T-helper 1 cell treated with Interleukin-12 subunit alpha and Interleukin-12 subunit beta and Interleukin-4 antibody, amounts not matched to agents 30 μg/mL and 1 μg/mL, for 36 hours (primary cell): ENCODE data around the gene ZBTB7B.
A peak's percentile ranks its signal among the peaks of the same experiment; 100 is the strongest.

Experiments used
- H3K27ac Mint-ChIP-seq: one replicate; pipeline ENCODE4 v1.8.0; 2021; ENCODE audit warnings: mild to moderate bottlenecking, mixed read lengths
- H3K27me3 Mint-ChIP-seq: one replicate; pipeline ENCODE4 v1.8.0; 2021; ENCODE audit warnings: low read depth, mixed read lengths
- H3K36me3 Mint-ChIP-seq: one replicate; pipeline ENCODE4 v1.8.0; 2021; ENCODE audit warnings: low read depth, mixed read lengths
- H3K4me1 Mint-ChIP-seq: one replicate; pipeline ENCODE4 v1.8.0; 2021; ENCODE audit warnings: low read depth, mixed read lengths
- H3K4me3 Mint-ChIP-seq: one replicate; pipeline ENCODE4 v1.8.0; 2021; ENCODE audit warnings: mild to moderate bottlenecking, moderate library complexity, mixed read lengths
- H3K9me3 Mint-ChIP-seq: one replicate; pipeline ENCODE4 v1.8.0; 2021; ENCODE audit warnings: mixed read lengths

Gene ZBTB7B

DNA sequence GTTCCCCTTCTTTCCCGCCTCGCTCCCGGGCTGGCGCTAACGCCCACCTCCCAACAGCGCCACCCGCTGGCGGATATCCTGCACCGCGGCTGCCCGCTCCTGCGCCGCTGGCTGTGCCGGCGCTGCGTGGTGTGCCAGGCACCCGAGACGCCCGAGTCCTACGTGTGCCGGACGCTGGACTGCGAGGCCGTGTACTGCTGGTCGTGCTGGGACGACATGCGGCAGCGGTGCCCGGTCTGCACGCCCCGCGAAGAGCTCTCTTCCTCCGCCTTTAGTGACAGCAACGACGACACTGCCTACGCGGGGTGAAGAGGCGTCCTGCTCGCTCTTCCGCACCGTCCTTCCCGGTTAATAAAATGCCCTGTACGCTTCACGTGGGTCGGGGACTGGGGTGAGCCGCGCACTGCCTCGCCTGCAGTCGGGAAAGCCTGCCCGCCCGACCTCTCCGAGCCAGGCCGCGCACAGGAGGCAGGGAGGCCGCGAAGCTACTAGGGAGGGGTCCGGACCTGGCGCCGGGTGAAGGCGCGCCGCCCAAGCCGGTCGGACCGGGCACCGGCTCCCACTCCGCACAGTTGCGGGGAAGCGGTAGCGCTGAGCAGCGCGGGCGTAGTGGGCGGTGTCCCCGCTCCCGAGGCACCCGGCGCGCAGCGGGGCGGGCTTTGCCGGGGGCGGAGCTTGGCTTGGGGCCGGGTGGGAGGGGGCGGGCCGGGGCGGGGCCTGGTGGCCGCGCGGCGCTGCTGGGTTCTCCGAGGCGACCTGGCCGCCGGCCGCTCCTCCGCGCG, 48.1 kb downstream of the ZBTB7B start, which contains the start of gene ADAM15:
TSS of gene ADAM15 (plus strand) at position 757 of the 782 bp plus-strand sequence. CDS start 71 bp downstream, outside the sequence.
- peaks cover 2% of the 10 kb centered on the region for H3K36me3 Mint-ChIP-seq
- H3K27ac Mint-ChIP-seq, result peak within 1 kb of the TSS; percentile 78
- H3K4me3 Mint-ChIP-seq, result peak within 1 kb of the TSS; percentile 85
- no peaks in the 10 kb centered on the region for H3K9me3 Mint-ChIP-seq
- no peaks in the 10 kb centered on the region for H3K27me3 Mint-ChIP-seq
- peaks cover 25% of the 10 kb centered on the region for H3K4me1 Mint-ChIP-seq

DNA sequence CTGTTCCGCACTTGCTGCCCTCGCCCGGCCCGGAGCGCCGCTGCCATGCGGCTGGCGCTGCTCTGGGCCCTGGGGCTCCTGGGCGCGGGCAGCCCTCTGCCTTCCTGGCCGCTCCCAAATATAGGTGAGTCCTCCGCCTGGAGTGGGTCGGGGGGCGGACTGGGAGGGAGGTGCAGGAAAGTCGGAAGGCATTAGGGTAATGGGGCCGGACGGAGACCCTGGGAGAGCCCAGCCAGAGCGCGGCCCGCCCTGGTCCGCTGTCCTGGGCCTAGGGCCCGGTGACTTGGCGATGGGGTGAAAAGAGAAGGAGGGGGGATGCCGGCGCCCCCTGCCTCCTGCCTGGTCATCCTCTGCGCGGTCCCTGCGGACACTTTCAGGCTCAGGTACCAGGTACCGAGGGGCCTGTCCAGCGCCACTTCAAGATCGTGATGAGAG, 48.8 kb downstream of the ZBTB7B start:
- Mint-ChIP-seq H3K4me3 (peak overlapping the region; percentile 85), H3K4me1 (peaks cover 25% of the 10 kb centered on the region), H3K27me3 (no peaks in the 10 kb centered on the region), H3K27ac (no peak overlapping the region), H3K36me3 (peaks cover 4% of the 10 kb centered on the region), H3K9me3 (no peaks in the 10 kb centered on the region)

DNA sequence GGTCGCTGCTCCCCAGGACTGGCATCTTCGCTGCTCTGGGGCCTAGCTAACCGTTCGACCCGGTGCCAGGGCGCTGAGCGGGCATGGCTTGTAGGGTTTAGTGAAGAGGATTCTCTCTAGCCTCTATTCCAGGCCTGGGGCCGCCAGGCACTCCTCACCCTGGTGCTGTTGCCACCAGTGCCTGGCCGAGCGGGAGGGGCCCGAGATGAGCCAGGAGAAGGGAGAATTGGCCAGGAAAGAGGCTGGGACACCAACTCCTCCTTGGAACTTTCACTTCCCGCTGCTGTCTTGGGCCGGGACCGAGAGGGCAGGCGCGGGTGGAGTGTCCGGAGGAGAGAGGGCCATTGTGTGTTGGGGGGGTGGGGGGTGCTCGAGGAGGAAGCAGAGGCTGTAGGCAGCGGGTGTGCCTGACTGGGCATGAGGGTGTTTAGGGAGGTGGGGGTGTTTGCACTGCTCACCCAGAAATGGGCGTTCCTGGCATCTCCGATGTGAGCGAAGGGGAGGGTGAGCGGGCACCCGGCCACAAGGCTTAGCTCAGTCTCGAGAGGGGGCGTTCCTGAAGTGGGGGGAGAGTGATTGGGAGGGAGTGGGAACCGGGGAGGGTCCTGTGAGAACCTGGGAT, 49.3 kb downstream of the ZBTB7B start:
- H3K27me3 Mint-ChIP-seq, result no peaks in the 10 kb centered on the region
- peak overlapping the region; percentile 78 for H3K27ac Mint-ChIP-seq
- no peaks in the 10 kb centered on the region for H3K9me3 Mint-ChIP-seq
- H3K4me3 Mint-ChIP-seq, result peak overlapping the region; percentile 85
- H3K4me1 Mint-ChIP-seq, result peaks cover 25% of the 10 kb centered on the region
- peaks cover 4% of the 10 kb centered on the region for H3K36me3 Mint-ChIP-seq

- peaks cover 25% of the 10 kb centered on the region for H3K4me1 Mint-ChIP-seq
These were observed 50.1 kb downstream of the ZBTB7B start for GRCh38 chr1:155052439-155053395.

DNA sequence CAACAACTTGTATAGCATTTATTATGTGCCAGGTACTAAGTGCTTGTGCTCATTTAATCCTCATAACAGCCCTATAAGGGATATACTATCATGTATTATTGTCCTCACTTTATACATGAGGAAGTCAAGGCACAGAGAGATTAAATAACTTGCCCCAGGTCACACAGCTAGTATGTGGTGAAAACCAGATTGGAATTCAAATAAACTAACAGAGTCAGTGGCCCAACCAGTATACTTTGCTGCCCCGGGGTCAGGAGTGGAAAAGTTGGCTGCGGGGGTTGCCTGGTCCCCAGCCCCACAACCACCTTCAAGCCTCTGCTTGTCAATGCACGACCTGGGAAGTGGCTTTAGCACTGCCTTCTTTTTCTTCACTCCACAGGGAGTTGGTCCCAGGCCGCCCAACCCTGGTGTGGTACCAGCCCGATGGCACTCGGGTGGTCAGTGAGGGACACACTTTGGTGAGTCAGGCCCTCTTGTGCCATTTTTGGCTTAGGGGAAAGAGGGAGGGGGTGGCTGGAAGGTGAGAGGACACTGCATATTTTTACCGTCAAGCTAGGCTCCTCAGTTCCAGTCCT, 51.0 kb downstream of the ZBTB7B start:
- Mint-ChIP-seq H3K27me3 (no peaks in the 10 kb centered on the region), H3K36me3 (peaks cover 8% of the 10 kb centered on the region), H3K27ac (peak overlapping the region; percentile 32), H3K4me1 (peaks cover 25% of the 10 kb centered on the region), H3K9me3 (no peaks in the 10 kb centered on the region), H3K4me3 (peak overlapping the region; percentile 85)

More at GRCh38 chr1:155052439-155053395, 50.1 kb downstream of the ZBTB7B start:
- H3K4me3 Mint-ChIP-seq, result peak overlapping the region; percentile 85
- H3K27ac Mint-ChIP-seq, result peak overlapping the region; percentile 78
- H3K36me3 Mint-ChIP-seq, result peaks cover 8% of the 10 kb centered on the region
- H3K9me3 Mint-ChIP-seq, result no peaks in the 10 kb centered on the region
- no peaks in the 10 kb centered on the region for H3K27me3 Mint-ChIP-seq

GRCh38 chr1:155057104-155057503, 54.5 kb downstream of the ZBTB7B start:
- H3K4me1 Mint-ChIP-seq, result peaks cover 20% of the 10 kb centered on the region
- H3K36me3 Mint-ChIP-seq, result peaks cover 14% of the 10 kb centered on the region
- no peak overlapping the region for H3K27ac Mint-ChIP-seq
- H3K4me3 Mint-ChIP-seq, result no peak overlapping the region
- no peaks in the 10 kb centered on the region for H3K27me3 Mint-ChIP-seq
- no peaks in the 10 kb centered on the region for H3K9me3 Mint-ChIP-seq

DNA sequence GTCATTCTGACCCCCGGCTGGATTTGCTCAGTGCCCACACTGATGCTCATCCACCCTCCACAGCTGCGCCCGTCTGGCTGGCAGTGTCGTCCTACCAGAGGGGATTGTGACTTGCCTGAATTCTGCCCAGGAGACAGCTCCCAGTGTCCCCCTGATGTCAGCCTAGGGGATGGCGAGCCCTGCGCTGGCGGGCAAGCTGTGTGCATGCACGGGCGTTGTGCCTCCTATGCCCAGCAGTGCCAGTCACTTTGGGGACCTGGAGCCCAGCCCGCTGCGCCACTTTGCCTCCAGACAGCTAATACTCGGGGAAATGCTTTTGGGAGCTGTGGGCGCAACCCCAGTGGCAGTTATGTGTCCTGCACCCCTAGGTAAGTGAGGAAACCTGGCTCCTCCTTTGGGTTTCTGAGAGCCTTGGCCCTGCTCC, 55.2 kb downstream of the ZBTB7B start:
- Mint-ChIP-seq H3K4me1 (peaks cover 14% of the 10 kb centered on the region), H3K9me3 (no peaks in the 10 kb centered on the region), H3K27me3 (no peaks in the 10 kb centered on the region), H3K27ac (no peak overlapping the region), H3K36me3 (peaks cover 14% of the 10 kb centered on the region), H3K4me3 (no peak overlapping the region)

GRCh38 chr1:155060736-155061135, 58.1 kb downstream of the ZBTB7B start:
- Mint-ChIP-seq H3K4me3 (no peak overlapping the region), H3K27me3 (peaks cover 5% of the 10 kb centered on the region), H3K4me1 (peaks cover 21% of the 10 kb centered on the region), H3K36me3 (peaks cover 14% of the 10 kb centered on the region), H3K27ac (no peak overlapping the region), H3K9me3 (no peaks in the 10 kb centered on the region)

- H3K36me3 Mint-ChIP-seq, result peaks cover 12% of the 10 kb centered on the region
- no peaks in the 10 kb centered on the region for H3K9me3 Mint-ChIP-seq
- peak overlapping the region; percentile 28 for H3K4me3 Mint-ChIP-seq
- peaks cover 5% of the 10 kb centered on the region for H3K27me3 Mint-ChIP-seq
- H3K27ac Mint-ChIP-seq, result no peak overlapping the region
- peaks cover 21% of the 10 kb centered on the region for H3K4me1 Mint-ChIP-seq
These were observed 59.0 kb downstream of the ZBTB7B start for GRCh38 chr1:155061381-155062150.

- Mint-ChIP-seq H3K4me1 (peaks cover 21% of the 10 kb centered on the region), H3K27ac (no peak overlapping the region), H3K27me3 (peaks cover 5% of the 10 kb centered on the region), H3K36me3 (peaks cover 17% of the 10 kb centered on the region), H3K9me3 (no peaks in the 10 kb centered on the region), H3K4me3 (no peak overlapping the region)
These were observed 59.6 kb downstream of the ZBTB7B start for GRCh38 chr1:155062151-155062686.

DNA sequence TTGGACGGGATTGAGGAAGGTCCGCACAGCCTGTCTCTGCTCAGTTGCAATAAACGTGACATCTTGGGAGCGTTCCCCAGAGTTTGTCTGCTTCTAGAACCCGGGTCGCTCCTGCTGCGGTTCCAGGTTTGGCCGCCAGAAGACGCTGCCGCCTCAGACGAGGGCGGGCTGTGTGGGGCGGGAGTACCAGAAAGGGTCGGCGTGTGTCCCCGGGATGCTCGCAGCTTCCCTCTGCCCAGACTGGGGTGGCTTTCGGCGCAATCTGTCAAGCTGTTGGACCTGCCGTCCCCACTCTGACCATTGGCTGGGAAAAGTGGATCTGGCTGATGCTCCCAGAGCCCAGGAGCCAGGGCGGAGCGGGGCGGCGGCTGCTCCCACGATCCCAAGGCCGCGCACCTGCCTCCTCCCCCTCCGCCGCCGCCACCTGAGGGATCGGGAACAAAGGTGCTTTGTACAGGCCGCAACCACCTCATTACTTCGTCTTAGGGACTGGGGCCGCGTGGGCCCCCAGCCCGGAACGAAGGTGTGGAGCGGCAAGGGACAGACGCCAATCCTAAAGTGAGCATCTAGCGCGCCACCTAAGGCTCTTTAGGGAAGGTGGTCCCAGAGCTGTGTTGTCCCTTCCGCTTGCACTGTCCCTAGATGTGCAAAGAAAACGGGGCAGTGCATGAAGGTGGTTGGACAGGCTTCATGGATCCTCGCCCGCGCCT, 60.3 kb downstream of the ZBTB7B start:
- Mint-ChIP-seq H3K4me1 (peaks cover 21% of the 10 kb centered on the region), H3K27me3 (peaks cover 5% of the 10 kb centered on the region), H3K4me3 (peak overlapping the region; percentile 79), H3K36me3 (peaks cover 14% of the 10 kb centered on the region), H3K9me3 (no peaks in the 10 kb centered on the region), H3K27ac (no peak overlapping the region)

DNA sequence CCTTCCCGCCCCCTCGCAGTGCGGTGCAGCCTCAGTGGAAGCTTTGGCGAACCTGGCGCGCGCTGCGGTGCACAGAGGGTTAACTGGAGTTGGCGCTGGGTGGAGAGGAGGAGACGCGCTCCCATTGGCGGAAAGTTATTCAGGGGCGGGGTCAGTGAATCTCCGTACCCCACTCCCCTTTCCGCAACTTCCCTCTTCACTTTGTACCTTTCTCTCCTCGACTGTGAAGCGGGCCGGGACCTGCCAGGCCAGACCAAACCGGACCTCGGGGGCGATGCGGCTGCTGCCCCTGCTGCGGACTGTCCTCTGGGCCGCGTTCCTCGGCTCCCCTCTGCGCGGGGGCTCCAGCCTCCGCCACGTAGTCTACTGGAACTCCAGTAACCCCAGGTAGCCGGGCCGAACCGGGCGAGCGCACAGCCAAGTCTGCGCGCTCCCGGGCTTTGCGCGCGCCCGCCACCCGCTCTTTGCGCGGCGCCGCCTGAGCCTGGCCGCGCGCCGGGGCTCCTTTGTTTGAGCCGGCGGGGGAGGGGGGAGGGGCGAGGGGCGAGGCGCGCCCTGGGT, 61.0 kb downstream of the ZBTB7B start, which contains the start of gene EFNA4:
TSS of gene EFNA4 (plus strand) at position 191 of the 561 bp plus-strand sequence. CDS start at position 275, 84 bp downstream.
- Mint-ChIP-seq H3K4me3 (peak within 1 kb of the TSS; percentile 89), H3K9me3 (no peaks in the 10 kb centered on the region), H3K27me3 (peaks cover 5% of the 10 kb centered on the region), H3K36me3 (peaks cover 14% of the 10 kb centered on the region), H3K4me1 (peaks cover 21% of the 10 kb centered on the region), H3K27ac (peak within 1 kb of the TSS; percentile 66)
